ENCODE results near the gene SERPING1. TPM values are rescaled to one million over a fixed set of nuclear protein-coding genes. Genes with fewer than 3 reads are reported as not detected.
"Not testable (repeated sequence)": the region's sequence is repeated elsewhere in the genome, so short reads cannot be mapped to it uniquely, and the experiment has no call there.

SERPING1 gene
- polyA plus RNA-seq, 1 donor (not counting 4 experiments of a cell fraction or from before 2014, with no cell fraction given): 12.8 TPM

- FAIRE-seq (no peak), DNase-seq (ENCODE audit: low read depth, low spot score) (no peak)
- Histone ChIP-seq H4K20me1 (ENCODE audit: control insufficient read depth, extremely low read depth, insufficient read depth, low read length) (peaks cover 8% of the 10 kb centered on the region), H3K4me2 (ENCODE audit: control insufficient read depth, extremely low read depth, insufficient read depth, low read depth, low read length) (no peak overlapping the region), H3K36me3 (ENCODE audit: control insufficient read depth in 2 of 2, extremely low read depth in 1 of 2, insufficient read depth in 2 of 2, low read length in 2 of 2) (no peaks in the 10 kb centered on the region), H3K9ac (ENCODE audit: control insufficient read depth, extremely low read depth, insufficient read depth, low read length) (no peak overlapping the region), H3K27me3 (ENCODE audit: control insufficient read depth, extremely low read depth, insufficient read depth, low read length) (peaks cover 32% of the 10 kb centered on the region), H3K4me1 (ENCODE audit: control insufficient read depth, extremely low read depth, insufficient read depth, low read length) (peaks cover 41% of the 10 kb centered on the region), H2AFZ (ENCODE audit: control insufficient read depth, low read length) (no peak overlapping the region), H3K9me1 (ENCODE audit: control insufficient read depth, extremely low read depth, insufficient read depth, low read length) (no peaks in the 10 kb centered on the region), H3K27ac (ENCODE audit: control insufficient read depth, insufficient read depth, low read length) (no peak overlapping the region), H3K9me3 (ENCODE audit: control insufficient read depth, low read depth, low read length) (no peaks in the 10 kb centered on the region), H3K79me2 (ENCODE audit: control insufficient read depth, insufficient read depth, low read length) (no peaks in the 10 kb centered on the region), H3K4me3 (ENCODE audit: control insufficient read depth in 2 of 3, extremely low read depth in 1 of 3, insufficient read depth in 2 of 3, low read depth in 1 of 3, low read length in 3 of 3) (no peak overlapping the region)
- no peak for TF ChIP-seq CTCF (optimal IDR thresholded peaks at IDR 0.05 in 1 of 3, IDR thresholded peaks at IDR 0.05 in 1 of 3, conservative IDR thresholded peaks at IDR 0.05 in 1 of 3; ENCODE audit: extremely low read depth in 1 of 3, insufficient read depth in 2 of 3, low read length in 3 of 3)
- TF ChIP-seq EZH2 (IDR thresholded peaks at IDR 0.05; ENCODE audit: low read length): no peak
- dilution Hi-C loops (cut with MboI; ENCODE audit: extremely low pct_ligation_motif_present, low sequenced_read_pairs): no loop called here
Observed at GRCh38 chr11:57650739-57651090, 53.2 kb downstream of the SERPING1 start.

- H3K36me3 ChIP-seq (ENCODE audit: control insufficient read depth in 2 of 2, extremely low read depth in 1 of 2, insufficient read depth in 2 of 2, low read length in 2 of 2): no peaks in the 10 kb centered on the region
- peaks cover 8% of the 10 kb centered on the region for H4K20me1 ChIP-seq (ENCODE audit: control insufficient read depth, extremely low read depth, insufficient read depth, low read length)
- H3K4me2 ChIP-seq (ENCODE audit: control insufficient read depth, extremely low read depth, insufficient read depth, low read depth, low read length): no peak overlapping the region
- no peak overlapping the region for H2AFZ ChIP-seq (ENCODE audit: control insufficient read depth, low read length)
- dilution Hi-C loops (cut with MboI; ENCODE audit: extremely low pct_ligation_motif_present, low sequenced_read_pairs): no loop called here
- no peaks in the 10 kb centered on the region for H3K79me2 ChIP-seq (ENCODE audit: control insufficient read depth, insufficient read depth, low read length)
- H3K4me1 ChIP-seq (ENCODE audit: control insufficient read depth, extremely low read depth, insufficient read depth, low read length): peaks cover 35% of the 10 kb centered on the region
- no peaks in the 10 kb centered on the region for H3K9me3 ChIP-seq (ENCODE audit: control insufficient read depth, low read depth, low read length)
- H3K27ac ChIP-seq (ENCODE audit: control insufficient read depth, insufficient read depth, low read length): no peak overlapping the region
- H3K9ac ChIP-seq (ENCODE audit: control insufficient read depth, extremely low read depth, insufficient read depth, low read length): no peak overlapping the region
- FAIRE-seq: no peak
- H3K27me3 ChIP-seq (ENCODE audit: control insufficient read depth, extremely low read depth, insufficient read depth, low read length): peaks cover 32% of the 10 kb centered on the region
- no peak overlapping the region for H3K4me3 ChIP-seq (ENCODE audit: control insufficient read depth in 2 of 3, extremely low read depth in 1 of 3, insufficient read depth in 2 of 3, low read depth in 1 of 3, low read length in 3 of 3)
- TF ChIP-seq CTCF (optimal IDR thresholded peaks at IDR 0.05 in 1 of 3, IDR thresholded peaks at IDR 0.05 in 1 of 3, conservative IDR thresholded peaks at IDR 0.05 in 1 of 3; ENCODE audit: extremely low read depth in 1 of 3, insufficient read depth in 2 of 3, low read length in 3 of 3) (no peak), EZH2 (IDR thresholded peaks at IDR 0.05; ENCODE audit: low read length) (no peak)
- no peak for DNase-seq (ENCODE audit: low read depth, low spot score)
- H3K9me1 ChIP-seq (ENCODE audit: control insufficient read depth, extremely low read depth, insufficient read depth, low read length): no peaks in the 10 kb centered on the region
Observed at GRCh38 chr11:57651408-57651807, 53.9 kb downstream of the SERPING1 start.

GRCh38 chr11:57652230-57652629 is 54.7 kb downstream of the SERPING1 start:
- H3K4me3 ChIP-seq (ENCODE audit: control insufficient read depth in 2 of 3, extremely low read depth in 1 of 3, insufficient read depth in 2 of 3, low read depth in 1 of 3, low read length in 3 of 3); H3K9me3 ChIP-seq (ENCODE audit: control insufficient read depth, low read depth, low read length); H3K27ac ChIP-seq (ENCODE audit: control insufficient read depth, insufficient read depth, low read length); H3K9ac ChIP-seq (ENCODE audit: control insufficient read depth, extremely low read depth, insufficient read depth, low read length); H3K4me2 ChIP-seq (ENCODE audit: control insufficient read depth, extremely low read depth, insufficient read depth, low read depth, low read length); H4K20me1 ChIP-seq (ENCODE audit: control insufficient read depth, extremely low read depth, insufficient read depth, low read length); DNase-seq (ENCODE audit: low read depth, low spot score); dilution Hi-C loops (cut with MboI; ENCODE audit: extremely low pct_ligation_motif_present, low sequenced_read_pairs); FAIRE-seq; H3K9me1 ChIP-seq (ENCODE audit: control insufficient read depth, extremely low read depth, insufficient read depth, low read length); H3K36me3 ChIP-seq (ENCODE audit: control insufficient read depth in 2 of 2, extremely low read depth in 1 of 2, insufficient read depth in 2 of 2, low read length in 2 of 2); H3K79me2 ChIP-seq (ENCODE audit: control insufficient read depth, insufficient read depth, low read length); H2AFZ ChIP-seq (ENCODE audit: control insufficient read depth, low read length): not testable (repeated sequence)
- peaks cover 25% of the 10 kb centered on the region for H3K27me3 ChIP-seq (ENCODE audit: control insufficient read depth, extremely low read depth, insufficient read depth, low read length)
- H3K4me1 ChIP-seq (ENCODE audit: control insufficient read depth, extremely low read depth, insufficient read depth, low read length): peaks cover 32% of the 10 kb centered on the region

All from keratinocyte (primary cell).